ENCODE measurements around the gene COA3.

- TF ChIP-seq CTCF (IDR thresholded peaks at IDR 0.05) (no peak), POLR2A (IDR thresholded peaks at IDR 0.05) (no peak), POLR2AphosphoS5 (IDR thresholded peaks at IDR 0.05; ENCODE audit: insufficient read depth in 1 of 2, low read depth in 1 of 2) (no peak)
These were observed 14.1 kb downstream of the COA3 start for GRCh38 chr17:42784409-42784808.

All from vagina (tissue), 2 donors.